Osteoblast (primary cell): Measurements from ENCODE around the gene NUTM2E. TPM values are rescaled to one million over a fixed set of nuclear protein-coding genes. Genes with fewer than 3 reads are reported as not detected.
A peak's percentile ranks its signal among the peaks of the same experiment; 100 is the strongest.
"Not testable (repeated sequence)": the region's sequence is repeated elsewhere in the genome, so short reads cannot be mapped to it uniquely, and the experiment has no call there.

Experiments used
- DNase-seq: peaks from one replicate; pipeline ENCODE4 v3.0.0; 2011; ENCODE audit warnings: low spot score, mixed read lengths; ENCODE audit not compliant: insufficient read length; ENCODE audit errors: missing footprints
- H2AFZ ChIP-seq: 2 replicates; pipeline ENCODE4 v1.6.0; 2011; ENCODE audit warnings: mild to moderate bottlenecking, low read length
- H3K27ac ChIP-seq: 2 replicates; pipeline ENCODE4 v1.5.1; 2011; ENCODE audit warnings: mild to moderate bottlenecking, low read depth, low read length, moderate library complexity
- H3K27me3 ChIP-seq: 2 replicates; pipeline ENCODE4 v1.6.0; 2012; ENCODE audit warnings: mild to moderate bottlenecking, control low read depth, inconsistent platforms, low read length, moderate library complexity; ENCODE audit not compliant: insufficient read depth
- H3K36me3 ChIP-seq: 2 replicates; pipeline ENCODE4 v1.5.1; 2011; ENCODE audit warnings: mild to moderate bottlenecking, low read length, control low read depth, moderate library complexity; ENCODE audit not compliant: insufficient read depth
- H3K4me1 ChIP-seq: 2 replicates; pipeline ENCODE4 v1.5.1; 2011; ENCODE audit warnings: mild to moderate bottlenecking, low read length, control low read depth, moderate library complexity; ENCODE audit not compliant: insufficient read depth
- H3K4me2 ChIP-seq: 2 replicates; pipeline ENCODE4 v1.6.0; 2011; ENCODE audit warnings: mild to moderate bottlenecking, low read length; ENCODE audit not compliant: insufficient read depth
- H3K4me3 ChIP-seq: fragments of 200-600 bp; sonication (generic); 3 replicates; pipeline ENCODE4 v1.5.1; 2012; ENCODE audit warnings: mild to moderate bottlenecking, low read length, inconsistent platforms; ENCODE audit not compliant: insufficient read depth
- H3K79me2 ChIP-seq: 2 replicates; pipeline ENCODE4 v1.6.0; 2012; ENCODE audit warnings: mild to moderate bottlenecking, low read length, control low read depth, inconsistent platforms; ENCODE audit not compliant: insufficient read depth
- H3K9me3 ChIP-seq: 2 replicates; pipeline ENCODE4 v1.5.1; 2011; ENCODE audit warnings: low read depth, low read length, control low read depth
- H4K20me1 ChIP-seq: 2 replicates; pipeline ENCODE4 v1.6.0; 2012; ENCODE audit warnings: mild to moderate bottlenecking, low read length, control low read depth; ENCODE audit not compliant: insufficient read depth
- total RNA-seq: library from RNA; depleted of rRNA; stranded (reverse); fragments of >200 nt; gene quantifications from 2 replicates; pipeline ENCODE4 v1.2.3, GENCODE V29; 2012
- TF ChIP-seq, protein P1 (sequence below): IDR thresholded peaks from 2 replicates; pipeline ENCODE4 v1.5.1; 2011; ENCODE audit warnings: mild to moderate bottlenecking, low read depth, low read length, moderate library complexity; ENCODE audit errors: extremely low read depth

Gene NUTM2E, protein sequence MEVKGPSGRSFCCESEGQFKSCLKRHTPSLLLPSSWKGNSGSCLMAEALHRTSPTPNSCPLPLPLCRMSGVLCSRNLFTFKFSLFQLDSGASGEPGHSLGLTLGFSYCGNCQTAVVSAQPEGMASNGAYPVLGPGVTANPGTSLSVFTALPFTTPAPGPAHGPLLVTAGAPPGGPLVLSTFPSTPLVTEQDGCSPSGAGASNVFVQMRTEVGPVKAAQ (N-terminal part only)
- not detected in 2 replicates for total RNA-seq

DNA sequence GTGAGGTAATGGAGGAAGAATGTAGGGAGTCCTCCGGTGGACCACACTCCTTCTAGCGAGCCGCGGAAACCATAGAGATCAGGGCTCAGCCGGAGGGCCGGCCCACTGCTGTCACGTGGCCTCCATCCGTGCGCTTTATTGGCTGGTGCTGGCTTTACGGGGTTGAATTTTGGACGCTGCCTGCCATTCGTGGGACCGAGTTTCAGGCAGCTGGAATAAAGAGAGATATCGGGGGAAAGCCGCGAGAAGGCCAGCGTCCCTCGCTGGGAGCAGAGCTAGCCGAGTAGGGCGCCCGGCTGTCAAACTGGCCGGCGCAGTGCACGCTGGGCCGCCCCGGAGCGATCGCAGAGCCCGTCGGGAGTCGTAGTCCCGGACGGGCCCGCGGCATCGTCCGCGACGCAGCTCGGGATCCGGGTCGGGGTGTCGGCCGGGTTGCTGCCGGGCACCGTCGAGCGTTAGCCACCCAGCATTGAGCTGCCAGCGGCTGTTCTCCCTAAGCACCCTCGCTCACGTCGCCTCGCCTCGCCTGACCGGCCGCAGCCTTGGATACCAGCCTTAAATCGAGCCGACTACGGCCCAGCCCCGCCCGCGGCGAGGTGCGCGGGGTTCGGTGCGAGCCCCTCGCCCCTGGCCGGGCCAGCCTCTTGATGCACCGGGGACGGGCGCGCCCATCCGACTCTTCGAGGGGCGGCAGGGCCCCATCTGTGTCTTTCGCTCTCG is at the start of gene NUTM2E:
TSS of gene NUTM2E (plus strand) at position 244 of the 720 bp plus-strand sequence. CDS start 15,002 bp downstream, outside the sequence.
- not testable (repeated sequence) for H3K27me3 ChIP-seq, H3K4me1 ChIP-seq, H4K20me1 ChIP-seq, H3K9me3 ChIP-seq, H3K36me3 ChIP-seq
- H3K27ac ChIP-seq, result peak within 1 kb of the TSS; percentile 33
- H3K4me2 ChIP-seq, result peak within 1 kb of the TSS; percentile 48
- H3K79me2 ChIP-seq, result peaks cover 17% of the 10 kb centered on the region
- peak within 1 kb of the TSS; percentile 47 for H2AFZ ChIP-seq
- peak within 1 kb of the TSS; percentile 70 for H3K4me3 ChIP-seq
- DNase-seq, result peak; percentile 85

DNA sequence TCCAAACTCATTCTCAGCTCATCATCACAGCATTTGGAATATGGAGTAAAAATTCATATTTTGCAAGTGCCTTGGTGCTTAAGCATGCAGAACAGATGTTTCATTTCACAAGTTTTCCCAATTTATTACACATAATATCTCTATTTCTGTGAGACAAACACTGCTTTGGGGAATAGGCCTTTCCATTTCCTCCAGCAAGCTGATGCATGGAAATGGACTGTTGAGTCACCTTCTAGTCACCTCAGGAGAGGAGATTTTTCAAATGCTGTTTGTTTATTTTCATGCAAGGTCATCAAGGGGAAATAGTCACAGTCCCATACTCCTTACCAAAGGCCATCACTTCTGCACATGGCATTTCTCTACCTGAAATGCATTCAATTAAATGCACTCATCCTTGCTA is 48.5 kb upstream of the NUTM2E start:
- H3K9me3 ChIP-seq, H3K4me1 ChIP-seq, H4K20me1 ChIP-seq, H2AFZ ChIP-seq, H3K4me2 ChIP-seq, H3K4me3 ChIP-seq, H3K27me3 ChIP-seq, H3K36me3 ChIP-seq, H3K27ac ChIP-seq, H3K79me2 ChIP-seq, DNase-seq: not testable (repeated sequence)

DNA sequence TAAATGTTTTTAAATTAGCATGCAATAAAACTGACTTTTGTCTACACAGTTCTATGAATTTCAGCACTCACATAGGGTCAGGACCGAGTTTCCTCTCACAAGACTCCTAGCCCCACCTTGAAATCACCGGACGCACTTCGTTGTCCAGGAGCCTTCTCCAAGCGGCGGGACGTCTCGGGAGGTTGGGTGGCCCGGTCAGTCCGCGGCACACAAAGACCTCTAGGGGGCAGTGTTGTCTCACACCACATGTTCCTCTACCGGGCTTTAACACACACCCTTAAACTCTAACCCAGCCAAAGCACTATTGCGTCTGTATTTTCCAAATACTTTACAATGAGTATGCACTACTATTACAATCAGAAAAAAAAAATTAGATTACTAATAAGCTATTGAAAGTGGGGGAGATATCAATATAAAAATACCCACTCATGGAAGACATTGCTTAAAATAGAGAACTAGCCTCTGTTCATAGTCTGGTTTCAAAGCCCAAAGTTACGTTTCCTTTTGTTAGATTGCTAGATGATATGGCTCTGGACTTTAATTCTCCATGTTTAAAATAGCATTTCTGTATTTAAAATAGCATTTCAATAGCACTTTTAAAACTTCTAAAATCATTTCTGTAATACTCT is 47.1 kb upstream of the NUTM2E start:
- not testable (repeated sequence) for H2AFZ ChIP-seq, H3K27me3 ChIP-seq, H3K4me1 ChIP-seq, H3K27ac ChIP-seq, H3K79me2 ChIP-seq, H4K20me1 ChIP-seq, DNase-seq, H3K9me3 ChIP-seq, H3K4me3 ChIP-seq, H3K36me3 ChIP-seq
- TF ChIP-seq, protein P1, sequence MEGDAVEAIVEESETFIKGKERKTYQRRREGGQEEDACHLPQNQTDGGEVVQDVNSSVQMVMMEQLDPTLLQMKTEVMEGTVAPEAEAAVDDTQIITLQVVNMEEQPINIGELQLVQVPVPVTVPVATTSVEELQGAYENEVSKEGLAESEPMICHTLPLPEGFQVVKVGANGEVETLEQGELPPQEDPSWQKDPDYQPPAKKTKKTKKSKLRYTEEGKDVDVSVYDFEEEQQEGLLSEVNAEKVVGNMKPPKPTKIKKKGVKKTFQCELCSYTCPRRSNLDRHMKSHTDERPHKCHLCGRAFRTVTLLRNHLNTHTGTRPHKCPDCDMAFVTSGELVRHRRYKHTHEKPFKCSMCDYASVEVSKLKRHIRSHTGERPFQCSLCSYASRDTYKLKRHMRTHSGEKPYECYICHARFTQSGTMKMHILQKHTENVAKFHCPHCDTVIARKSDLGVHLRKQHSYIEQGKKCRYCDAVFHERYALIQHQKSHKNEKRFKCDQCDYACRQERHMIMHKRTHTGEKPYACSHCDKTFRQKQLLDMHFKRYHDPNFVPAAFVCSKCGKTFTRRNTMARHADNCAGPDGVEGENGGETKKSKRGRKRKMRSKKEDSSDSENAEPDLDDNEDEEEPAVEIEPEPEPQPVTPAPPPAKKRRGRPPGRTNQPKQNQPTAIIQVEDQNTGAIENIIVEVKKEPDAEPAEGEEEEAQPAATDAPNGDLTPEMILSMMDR, result peak; percentile 56
- H3K4me2 ChIP-seq, result peak overlapping the region; percentile 36

DNA sequence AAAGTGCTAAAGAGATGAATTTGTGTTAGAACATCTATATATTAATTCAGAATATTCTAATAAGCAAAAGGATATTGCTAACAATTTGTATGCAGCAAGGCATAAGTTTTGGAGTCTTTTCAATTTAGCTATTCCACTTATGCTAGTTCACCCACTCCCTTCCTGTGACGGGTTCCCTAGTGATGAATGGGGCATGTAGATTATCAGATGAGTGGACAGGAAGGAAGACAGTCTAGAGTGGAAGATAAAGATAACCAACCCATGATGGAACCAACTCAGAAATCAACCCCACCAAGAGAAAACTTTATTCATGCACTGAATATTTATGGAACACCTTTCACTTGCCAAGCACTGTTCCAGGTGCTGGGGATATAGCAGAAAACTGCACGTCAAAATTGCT is 46.5 kb upstream of the NUTM2E start:
- H3K9me3 ChIP-seq, H2AFZ ChIP-seq, H3K4me3 ChIP-seq, H3K4me2 ChIP-seq, H3K4me1 ChIP-seq, H4K20me1 ChIP-seq, H3K27me3 ChIP-seq, H3K79me2 ChIP-seq, H3K36me3 ChIP-seq, H3K27ac ChIP-seq, DNase-seq: not testable (repeated sequence)

DNA sequence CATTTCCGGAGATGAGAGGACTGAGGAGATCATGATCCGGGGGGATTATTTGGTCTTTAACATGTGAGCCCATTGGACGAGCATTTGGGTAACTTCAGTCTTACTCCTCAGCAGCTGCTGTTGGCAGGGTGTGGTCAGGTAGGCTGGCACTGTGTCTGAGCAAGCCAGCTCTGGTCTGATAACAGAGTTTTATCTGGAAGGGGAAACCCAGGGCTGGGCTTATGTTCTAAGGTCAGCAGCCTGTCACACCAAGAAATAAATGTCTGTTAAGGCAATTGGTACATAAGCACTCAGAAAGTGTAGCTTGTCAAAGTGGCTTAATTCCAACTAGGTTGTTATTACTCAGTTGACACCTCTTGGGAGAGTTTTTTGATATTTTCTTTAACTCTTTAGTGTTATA is 45.0 kb upstream of the NUTM2E start:
- not testable (repeated sequence) for H3K27ac ChIP-seq, H3K79me2 ChIP-seq, H3K4me2 ChIP-seq, H3K9me3 ChIP-seq, H3K36me3 ChIP-seq, H3K27me3 ChIP-seq, H3K4me3 ChIP-seq, H2AFZ ChIP-seq, H4K20me1 ChIP-seq, H3K4me1 ChIP-seq, DNase-seq

DNA sequence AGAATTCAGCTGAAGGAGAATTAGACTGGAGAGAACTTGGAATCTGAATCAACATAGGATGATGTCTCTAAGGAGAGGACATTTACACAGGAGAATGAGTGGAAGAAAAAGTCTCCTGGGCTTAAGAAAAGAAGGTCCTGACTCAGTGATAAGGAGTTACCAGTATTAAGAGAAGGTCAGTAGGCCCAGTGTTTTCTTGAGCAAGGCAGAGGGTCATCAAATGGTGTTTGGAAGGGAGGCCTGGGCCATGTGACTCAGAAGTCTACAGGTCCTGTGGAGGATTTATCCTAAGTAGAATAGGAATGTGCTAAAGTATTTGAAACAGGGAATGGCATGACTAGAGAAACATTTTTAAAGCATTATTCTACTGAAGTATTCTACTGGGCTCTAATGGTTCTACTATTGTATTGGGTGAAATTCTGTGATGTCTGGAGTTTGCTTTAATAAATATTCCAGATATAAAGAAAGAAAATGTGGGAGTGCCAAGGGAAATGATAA is 39.0 kb upstream of the NUTM2E start:
- H3K36me3 ChIP-seq, H3K4me1 ChIP-seq, H3K4me3 ChIP-seq, H3K27me3 ChIP-seq, H4K20me1 ChIP-seq, H2AFZ ChIP-seq, DNase-seq, H3K79me2 ChIP-seq, H3K4me2 ChIP-seq, H3K9me3 ChIP-seq, H3K27ac ChIP-seq: not testable (repeated sequence)

DNA sequence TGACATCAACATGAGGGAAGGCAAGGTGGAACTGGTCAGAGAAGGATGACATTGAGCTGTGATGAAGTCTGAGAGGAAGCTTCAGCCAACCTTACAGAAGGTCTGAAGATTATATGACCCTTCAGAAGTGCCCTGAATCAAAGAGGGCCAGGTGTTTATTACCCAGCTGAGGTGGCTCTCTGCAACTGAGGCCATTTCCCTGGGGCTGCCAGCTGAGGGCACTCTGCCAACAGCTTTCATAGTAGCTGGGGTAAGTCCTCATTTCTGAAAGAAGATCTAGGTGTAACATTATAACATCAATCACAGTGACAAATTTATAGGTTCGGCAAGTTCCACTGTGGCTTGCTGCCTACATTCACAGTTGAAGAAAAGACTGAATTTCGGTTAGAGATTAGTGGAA is 37.2 kb upstream of the NUTM2E start:
- not testable (repeated sequence) for H3K27ac ChIP-seq, H3K9me3 ChIP-seq, H3K36me3 ChIP-seq, H3K27me3 ChIP-seq, H3K4me1 ChIP-seq, H3K4me3 ChIP-seq, H2AFZ ChIP-seq, H4K20me1 ChIP-seq, H3K4me2 ChIP-seq, H3K79me2 ChIP-seq, DNase-seq

DNA sequence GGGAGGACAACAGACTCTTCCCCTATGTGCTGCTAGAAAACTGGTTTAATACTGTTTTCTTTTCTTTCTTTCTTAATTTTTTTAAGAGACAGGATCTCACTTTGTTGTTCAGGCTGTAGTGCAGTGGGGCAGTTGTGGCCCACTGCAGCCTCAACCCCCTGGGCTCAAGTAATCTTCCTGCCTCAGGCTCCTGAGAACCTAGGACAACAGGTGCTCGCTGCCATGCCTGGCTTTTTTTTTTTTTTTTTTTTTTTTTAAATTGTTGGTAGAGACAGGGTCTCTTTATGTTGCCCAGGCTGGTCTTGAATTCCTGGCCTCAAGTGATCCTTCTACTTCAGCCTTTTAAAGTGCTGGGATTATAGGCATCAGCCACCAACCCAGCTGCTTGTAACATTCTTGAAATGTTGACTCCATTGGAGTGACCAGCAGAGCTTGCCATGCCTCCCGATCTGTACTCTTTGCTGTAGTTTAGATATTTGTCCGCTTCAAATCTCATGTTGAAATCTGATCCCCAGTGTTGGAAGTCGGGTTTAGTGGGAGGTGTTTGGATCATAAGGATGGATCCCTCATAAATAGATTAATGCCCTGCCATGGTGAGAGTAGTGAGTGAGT is 34.5 kb upstream of the NUTM2E start:
- DNase-seq, H2AFZ ChIP-seq, H3K4me3 ChIP-seq, H3K4me1 ChIP-seq, H3K4me2 ChIP-seq, H3K27me3 ChIP-seq, H3K36me3 ChIP-seq, H3K9me3 ChIP-seq, H3K79me2 ChIP-seq, H4K20me1 ChIP-seq, H3K27ac ChIP-seq: not testable (repeated sequence)
